H1 (cell line): Measurements from ENCODE around the gene LDLRAD1. TPM values are rescaled to one million over a fixed set of nuclear protein-coding genes. Genes with fewer than 3 reads are reported as not detected.

Source experiments
- CTCF ChIA-PET: fragments of 300-600 bp; sonication (Branson Sonifier 250); formaldehyde crosslinking; loops from one replicate; lab custom pipeline; 2021; ENCODE audit not compliant: partially characterized antibody; lab: Charles Lee
- POLR2A ChIA-PET: fragments of 300-600 bp; sonication (Branson Sonifier 250); formaldehyde crosslinking; loops from one replicate; lab custom pipeline; 2021; ENCODE audit warnings: inconsistent platforms; ENCODE audit not compliant: partially characterized antibody; lab: Charles Lee
- DNase-seq, 2 experiments: peaks; one replicate each; pipeline versions ENCODE4 v3.0.0 to v3.0.0-alpha.2; 2010 to 2022; ENCODE audit warnings: low spot score in 2 of 2, low read depth in 1 of 2, mixed read lengths in 1 of 2
- FAIRE-seq: peaks from 2 replicates; lab custom pipeline; 2011; peaks lifted over from hg19 to GRCh38; lab: Jason Lieb, UNC
- H2AFZ ChIP-seq: 2 replicates; pipeline ENCODE4 v1.8.1; 2012; ENCODE audit warnings: low read length, inconsistent platforms
- H2AK5ac ChIP-seq: 2 replicates; pipeline ENCODE4 v1.6.1; 2013; ENCODE audit warnings: low read depth, low read length
- H2BK120ac ChIP-seq: replicated peaks from 2 replicates; pipeline ENCODE3; 2013; ENCODE audit warnings: low read depth, low read length, inconsistent platforms
- H2BK12ac ChIP-seq: 2 replicates; pipeline ENCODE4 v1.6.1; 2013; ENCODE audit warnings: low read depth, low read length
- H2BK15ac ChIP-seq: 2 replicates; pipeline ENCODE4 v1.6.1; 2013; ENCODE audit warnings: low read length
- H2BK20ac ChIP-seq: 2 replicates; pipeline ENCODE4 v1.6.1; 2013; ENCODE audit warnings: low read length
- H2BK5ac ChIP-seq: 2 replicates; pipeline ENCODE4 v1.6.1; 2013; ENCODE audit warnings: low read depth, low read length
- H3K14ac ChIP-seq: 2 replicates; pipeline ENCODE4 v1.6.1; 2013; ENCODE audit warnings: inconsistent platforms; ENCODE audit not compliant: insufficient read length
- H3K18ac ChIP-seq: 2 replicates; pipeline ENCODE4 v1.6.1; 2013; ENCODE audit warnings: low read length; ENCODE audit errors: extremely low read depth
- H3K23ac ChIP-seq: 2 replicates; pipeline ENCODE4 v1.6.1; 2013; ENCODE audit warnings: inconsistent platforms; ENCODE audit not compliant: insufficient read length
- H3K23me2 ChIP-seq: 2 replicates; pipeline ENCODE4 v1.6.1; 2013; ENCODE audit warnings: low read depth, low read length
- H3K27ac ChIP-seq: 2 replicates; pipeline ENCODE4 v1.6.1; 2011; ENCODE audit warnings: low read depth, low read length, inconsistent platforms
- H3K27me3 ChIP-seq, 4 experiments: replicated peaks in 1 of 4; 1 replicate in 1 of 4; 2 replicates in 3 of 4; pipeline versions ENCODE4 v1.6.1 to v1.8.1; 2011 to 2013; ENCODE audit warnings: low read length in 3 of 4, mild to moderate bottlenecking in 3 of 4, inconsistent platforms in 2 of 4, mixed read lengths in 2 of 4, moderate library complexity in 1 of 4; ENCODE audit not compliant: control insufficient read depth in 3 of 4, insufficient read depth in 3 of 4; ENCODE audit errors: extremely low read depth in 1 of 4
- H3K36me3 ChIP-seq, 4 experiments: 2 replicates each; pipeline versions ENCODE4 v1.6.1 to v1.8.1; 2011 to 2013; ENCODE audit warnings: mild to moderate bottlenecking in 4 of 4, low read length in 3 of 4, moderate library complexity in 2 of 4, control low read depth in 1 of 4, inconsistent platforms in 1 of 4; ENCODE audit not compliant: insufficient read depth in 4 of 4, control insufficient read depth in 2 of 4
- H3K4ac ChIP-seq: replicated peaks from 2 replicates; pipeline ENCODE3; 2013; ENCODE audit warnings: low read length, low read depth, mixed read lengths, inconsistent platforms; ENCODE audit not compliant: insufficient read length
- H3K4me1 ChIP-seq, 4 experiments: replicated peaks in 1 of 4; 1 replicate in 1 of 4; 2 replicates in 3 of 4; pipeline versions ENCODE4 v1.6.1 to v1.8.1; 2011 to 2013; ENCODE audit warnings: low read length in 3 of 4, inconsistent platforms in 2 of 4, mixed read lengths in 1 of 4; ENCODE audit not compliant: insufficient read depth in 4 of 4, control insufficient read depth in 3 of 4
- H3K4me2 ChIP-seq, 2 experiments: 2 replicates each; pipeline versions ENCODE4 v1.6.1 to v1.8.1; 2011 to 2013; ENCODE audit warnings: low read depth in 2 of 2, low read length in 2 of 2, control low read depth in 1 of 2, inconsistent platforms in 1 of 2, mild to moderate bottlenecking in 1 of 2; ENCODE audit not compliant: insufficient read depth in 1 of 2
- H3K4me3 ChIP-seq, 4 experiments: fragments of 200-600, 300-600 bp in 1 of 4; sonication (generic), shearing (Covaris generic), sonication (Bioruptor Twin) in 1 of 4; 2 replicates each; pipeline versions ENCODE4 v1.5.1 to v1.8.1; 2011 to 2016; ENCODE audit warnings: low read length in 4 of 4, low read depth in 3 of 4, control low read depth in 2 of 4, inconsistent platforms in 2 of 4, mild to moderate bottlenecking in 2 of 4, mixed read lengths in 1 of 4, moderate library complexity in 1 of 4; ENCODE audit not compliant: insufficient read depth in 2 of 4; ENCODE audit errors: extremely low read depth in 1 of 4
- H3K56ac ChIP-seq: replicated peaks from 2 replicates; pipeline ENCODE3; 2013; ENCODE audit warnings: low read depth, mild to moderate bottlenecking, mixed read lengths, low read length, inconsistent platforms; ENCODE audit not compliant: insufficient read length
- H3K79me1 ChIP-seq: 2 replicates; pipeline ENCODE4 v1.6.1; 2013; ENCODE audit warnings: low read depth, low read length, control low read depth
- H3K79me2 ChIP-seq, 2 experiments: 2 replicates each; pipeline versions ENCODE4 v1.6.1 to v1.8.1; 2012 to 2013; ENCODE audit warnings: low read length in 2 of 2, mild to moderate bottlenecking in 2 of 2, inconsistent platforms in 1 of 2; ENCODE audit not compliant: insufficient read depth in 2 of 2, control insufficient read depth in 1 of 2
- H3K9ac ChIP-seq, 4 experiments: replicated peaks in 1 of 4; 1 replicate in 1 of 4; 2 replicates in 3 of 4; pipeline versions ENCODE4 v1.6.1 to v1.8.1; 2011 to 2013; ENCODE audit warnings: low read depth in 3 of 4, low read length in 3 of 4, control low read depth in 2 of 4, mild to moderate bottlenecking in 2 of 4, moderate library complexity in 2 of 4, inconsistent platforms in 1 of 4; ENCODE audit errors: extremely low read depth in 1 of 4
- H3K9me3 ChIP-seq, 2 experiments: 2 replicates each; pipeline versions ENCODE4 v1.6.1 to v1.8.1; 2012 to 2013; ENCODE audit warnings: mild to moderate bottlenecking in 2 of 2, moderate library complexity in 2 of 2, control low read depth in 1 of 2, inconsistent platforms in 1 of 2, low read depth in 1 of 2, low read length in 1 of 2, mixed read lengths in 1 of 2; ENCODE audit not compliant: insufficient read depth in 2 of 2
- H4K20me1 ChIP-seq, 2 experiments: replicated peaks in 1 of 2; 2 replicates each; pipeline versions ENCODE3 to v1.8.1; 2011 to 2013; ENCODE audit warnings: inconsistent platforms in 2 of 2, low read length in 2 of 2, mild to moderate bottlenecking in 1 of 2; ENCODE audit not compliant: insufficient read depth in 2 of 2, control insufficient read depth in 1 of 2
- H4K5ac ChIP-seq: 2 replicates; pipeline ENCODE4 v1.6.1; 2013; ENCODE audit warnings: low read length, low read depth, mixed read lengths, inconsistent platforms; ENCODE audit not compliant: insufficient read length
- H4K8ac ChIP-seq: 2 replicates; pipeline ENCODE4 v1.8.0; 2013; ENCODE audit warnings: mild to moderate bottlenecking, moderate library complexity, low read length, inconsistent platforms; ENCODE audit not compliant: insufficient read depth; ENCODE audit errors: extremely low read depth
- H4K91ac ChIP-seq: replicated peaks from 2 replicates; pipeline ENCODE3; 2013; ENCODE audit warnings: low read length, mixed read lengths, inconsistent platforms; ENCODE audit not compliant: insufficient read length
- BRCA1 ChIP-seq: IDR thresholded peaks from 2 replicates; pipeline ENCODE4 v1.6.1; 2012; ENCODE audit warnings: low read depth, low read length, improper control_type of control experiment
- CHD1 ChIP-seq: IDR thresholded peaks from 2 replicates; pipeline ENCODE4 v1.6.1; 2012; ENCODE audit warnings: low read depth, low read length, improper control_type of control experiment
- CREB1 ChIP-seq: IDR thresholded peaks from 2 replicates; pipeline ENCODE4 v1.6.1; 2012; ENCODE audit warnings: inconsistent platforms
- GTF2F1 ChIP-seq: IDR thresholded peaks from 2 replicates; pipeline ENCODE4 v1.6.1; 2012; ENCODE audit warnings: low read depth, low read length, improper control_type of control experiment, borderline replicate concordance
- KDM5A ChIP-seq: fragments of 200-600 bp; IDR thresholded peaks from 2 replicates; pipeline ENCODE4 v1.7.1; 2012; ENCODE audit warnings: mild to moderate bottlenecking, low read length, inconsistent platforms, mixed read lengths
- PHF8 ChIP-seq: fragments of 200-600 bp; sonication (generic); conservative IDR thresholded peaks from 2 replicates; pipeline ENCODE4 v1.7.1; 2012; ENCODE audit warnings: low read depth, mild to moderate bottlenecking, inconsistent platforms, low read length, moderate library complexity
- POLR2A ChIP-seq, 2 experiments: IDR thresholded peaks; 1 replicate in 1 of 2; 2 replicates in 1 of 2; pipeline ENCODE4 v1.6.1; 2011; ENCODE audit warnings: low read depth in 2 of 2, low read length in 2 of 2, mild to moderate bottlenecking in 2 of 2; ENCODE audit errors: control extremely low read depth in 1 of 2
- RAD21 ChIP-seq, 2 experiments: IDR thresholded peaks in 1 of 2; conservative IDR thresholded peaks in 1 of 2; 2 replicates each; pipeline ENCODE4 v1.6.1; 2011; ENCODE audit warnings: low read depth in 2 of 2, low read length in 2 of 2, improper control_type of control experiment in 1 of 2, inconsistent platforms in 1 of 2, mild to moderate bottlenecking in 1 of 2, moderate library complexity in 1 of 2
- RFX5 ChIP-seq: IDR thresholded peaks from 2 replicates; pipeline ENCODE4 v1.6.1; 2011; ENCODE audit warnings: low read depth, low read length, improper control_type of control experiment, borderline replicate concordance
- RNF2 ChIP-seq: fragments of 200-900, 300-1000 bp; sonication (generic); IDR thresholded peaks from 2 replicates; pipeline ENCODE4 v1.7.1; 2016; ENCODE audit warnings: borderline replicate concordance, low read depth, mild to moderate bottlenecking, antibody characterized with exemption, low read length; ENCODE audit not compliant: poor library complexity, severe bottlenecking; ENCODE audit errors: missing control alignments
- SP2 ChIP-seq: IDR thresholded peaks from 2 replicates; pipeline ENCODE4 v1.6.1; 2012; ENCODE audit warnings: mild to moderate bottlenecking, low read length, inconsistent platforms
- WGBS, 2 experiments: shearing (Covaris generic) in 1 of 2; methylation state at CpG; one replicate each; pipeline versions ENCODE4 v1.1.6 to v1.1.7; 2013 to 2015; ENCODE audit warnings: low lambda C conversion rate in 2 of 2, mixed read lengths in 2 of 2, inconsistent platforms in 1 of 2, low coverage in 1 of 2, missing lambda C conversion rate in 1 of 2; ENCODE audit not compliant: insufficient replicate concordance in 2 of 2, insufficient coverage in 1 of 2, insufficient read length in 1 of 2; ENCODE audit errors: extremely low coverage in 1 of 2, missing lambda C conversion rate in 1 of 2; 5-methylcytosine and 5-hydroxymethylcytosine counted together
- polyA plus RNA-seq, 7 experiments: library from polyadenylated mRNA; depleted of rRNA in 3 of 7; stranded (reverse) in 5 of 7; unstranded in 2 of 7; fragments of >200 nt in 5 of 7; fragments of 200-250 nt in 2 of 7; gene quantifications; 1 replicate in 5 of 7; 2 replicates in 1 of 7; 4 replicates in 1 of 7; pipeline versions ENCODE4 v1.2.1 to v1.2.3, GENCODE V29; 2011 to 2013; ENCODE audit warnings: missing spikeins in 2 of 7, mixed read lengths in 2 of 7
- total RNA-seq: library from RNA; stranded (reverse); fragmentation: NEBNext Ultra II Directional; extraction: Animal tissue kit (Norgen Biotek cat#: 25700); gene quantifications from 2 replicates; pipeline ENCODE4 v1.2.1, GENCODE V29; 2021
- TF ChIP-seq, protein P1 (sequence below): IDR thresholded peaks from 2 replicates; pipeline ENCODE4 v1.6.1; 2012; ENCODE audit warnings: low read length, inconsistent platforms

Gene LDLRAD1
- total and polyA plus RNA-seq, 2 of the 8 experiments (the other 6 are each of a cell fraction or from before 2014, with no cell fraction given): not detected

DNA sequence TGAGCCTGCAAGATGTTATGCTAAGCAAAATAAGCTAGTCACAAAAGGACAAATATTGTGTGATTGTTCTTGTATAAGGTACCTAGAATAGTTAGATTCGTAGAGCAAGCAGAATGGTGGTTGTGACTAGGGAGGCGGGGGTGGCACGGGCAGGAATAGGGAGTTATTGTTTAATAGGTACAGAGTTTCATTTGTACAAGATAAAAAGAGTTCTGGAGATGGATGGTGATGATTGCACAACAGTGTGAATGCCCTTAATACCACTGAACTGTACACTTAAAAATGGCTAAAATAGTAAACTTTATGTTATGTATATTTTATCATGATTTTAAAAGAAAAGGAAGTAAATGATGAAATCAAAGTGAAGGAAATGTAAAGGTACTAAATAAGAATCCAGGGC is 51.2 kb downstream of the LDLRAD1 start:
- Histone ChIP-seq H2BK120ac (no peak overlapping the region), H2BK5ac (no peak overlapping the region), H3K27me3 (no peaks in the 10 kb centered on the region), H3K18ac (no peak overlapping the region), H2BK15ac (no peak overlapping the region), H3K23ac (no peak overlapping the region), H3K56ac (no peak overlapping the region), H3K4me1 (no peaks in the 10 kb centered on the region; a peak in 2 of 7 replicates), H3K4ac (no peak overlapping the region), H3K4me2 (no peak overlapping the region), H4K8ac (no peak overlapping the region), H2BK20ac (no peak overlapping the region), H3K79me2 (no peaks in the 10 kb centered on the region), H3K9ac (no peak overlapping the region), H3K23me2 (no peaks in the 10 kb centered on the region), H3K14ac (no peak overlapping the region), H3K79me1 (no peaks in the 10 kb centered on the region; the same call in 1 of the 2 replicates), H4K5ac (no peak overlapping the region), H3K9me3 (no peaks in the 10 kb centered on the region), H2AK5ac (no peak overlapping the region), H3K27ac (no peak overlapping the region), H4K91ac (no peak overlapping the region), H3K36me3 (peaks cover 16 to 56% (median 28%) of the 10 kb centered on the region in 4 experiments), H2AFZ (no peak overlapping the region), H2BK12ac (no peak overlapping the region), H4K20me1 (peaks cover 0 to 2% of the 10 kb centered on the region in 2 experiments), H3K4me3 (no peak overlapping the region)
- ChIA-PET CTCF (interaction anchor here (0.7 to 1.0 kb wide), 2 partner anchors 27 to 88 kb away, joined by 3 read pairs; no protein-coding TSS in a partner anchor), POLR2A (interaction anchor here (1.0 kb wide), 1 partner anchor 9 kb away, joined by 3 read pairs; no protein-coding TSS in a partner anchor)
- DNase-seq: no peak
- FAIRE-seq: no peak
- no peak for TF ChIP-seq CREB1
- TF ChIP-seq GTF2F1: no peak
- TF ChIP-seq BRCA1: no peak
- no peak for TF ChIP-seq POLR2A (IDR thresholded peaks at IDR 0.05; ENCODE audit: control extremely low read depth in 1 of 2, low read depth in 2 of 2, low read length in 2 of 2)
- no peak for TF ChIP-seq SP2
- TF ChIP-seq, protein P1, sequence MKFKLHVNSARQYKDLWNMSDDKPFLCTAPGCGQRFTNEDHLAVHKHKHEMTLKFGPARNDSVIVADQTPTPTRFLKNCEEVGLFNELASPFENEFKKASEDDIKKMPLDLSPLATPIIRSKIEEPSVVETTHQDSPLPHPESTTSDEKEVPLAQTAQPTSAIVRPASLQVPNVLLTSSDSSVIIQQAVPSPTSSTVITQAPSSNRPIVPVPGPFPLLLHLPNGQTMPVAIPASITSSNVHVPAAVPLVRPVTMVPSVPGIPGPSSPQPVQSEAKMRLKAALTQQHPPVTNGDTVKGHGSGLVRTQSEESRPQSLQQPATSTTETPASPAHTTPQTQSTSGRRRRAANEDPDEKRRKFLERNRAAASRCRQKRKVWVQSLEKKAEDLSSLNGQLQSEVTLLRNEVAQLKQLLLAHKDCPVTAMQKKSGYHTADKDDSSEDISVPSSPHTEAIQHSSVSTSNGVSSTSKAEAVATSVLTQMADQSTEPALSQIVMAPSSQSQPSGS: no peak
- no peak for TF ChIP-seq PHF8
- no peak for TF ChIP-seq RAD21 (IDR thresholded peaks at IDR 0.05 in 1 of 2, conservative IDR thresholded peaks at IDR 0.05 in 1 of 2; ENCODE audit: low read depth in 2 of 2, low read length in 2 of 2)
- no peak for TF ChIP-seq CHD1
- TF ChIP-seq RNF2: no peak
- no peak for TF ChIP-seq RFX5
- TF ChIP-seq KDM5A: no peak
- WGBS, 2 experiments: 93% methylated on average over 3 of the region's 3 CpGs; no CpG with 5 or more reads in 1 of the 2 experiments
